Astrocyte (in vitro differentiated cells and primary cell): ENCODE results near the gene MED12L. TPM values are rescaled to one million over a fixed set of nuclear protein-coding genes. Genes with fewer than 3 reads are reported as not detected.

Experiments used
- DNase-seq: peaks from one replicate; pipeline ENCODE4 v3.0.0-alpha.2; 2010; ENCODE audit warnings: low read depth
- FAIRE-seq: peaks from 2 replicates; lab custom pipeline; 2011; peaks lifted over from hg19 to GRCh38; lab: Jason Lieb, UNC
- H2AFZ ChIP-seq: 2 replicates; pipeline ENCODE4 v1.6.0; 2012; ENCODE audit warnings: low read depth, low read length, inconsistent platforms
- H3K27ac ChIP-seq: 2 replicates; pipeline ENCODE4 v1.5.1; 2011; ENCODE audit warnings: low read depth, low read length, inconsistent platforms
- H3K27me3 ChIP-seq: 2 replicates; pipeline ENCODE4 v1.6.0; 2011; ENCODE audit warnings: low read length, inconsistent platforms; ENCODE audit not compliant: insufficient read depth
- H3K36me3 ChIP-seq: 2 replicates; pipeline ENCODE4 v1.5.1; 2011; ENCODE audit warnings: low read length, inconsistent platforms; ENCODE audit not compliant: insufficient read depth
- H3K4me1 ChIP-seq: 2 replicates; pipeline ENCODE4 v1.5.1; 2011; ENCODE audit warnings: low read length, inconsistent platforms; ENCODE audit not compliant: insufficient read depth
- H3K4me2 ChIP-seq: 2 replicates; pipeline ENCODE4 v1.6.0; 2012; ENCODE audit warnings: low read length, inconsistent platforms
- H3K4me3 ChIP-seq: 2 replicates; pipeline ENCODE4 v1.5.1; 2011; ENCODE audit warnings: low read depth, mild to moderate bottlenecking, low read length, inconsistent platforms; ENCODE audit not compliant: insufficient read depth
- H3K79me2 ChIP-seq: 2 replicates; pipeline ENCODE4 v1.6.0; 2012; ENCODE audit warnings: mild to moderate bottlenecking, low read length, inconsistent platforms; ENCODE audit not compliant: insufficient read depth
- H3K9ac ChIP-seq: 2 replicates; pipeline ENCODE4 v1.6.0; 2012; ENCODE audit warnings: mild to moderate bottlenecking, low read length, inconsistent platforms
- H3K9me3 ChIP-seq: 2 replicates; pipeline ENCODE4 v1.5.1; 2012; ENCODE audit warnings: low read depth, mild to moderate bottlenecking, low read length, inconsistent platforms; ENCODE audit not compliant: insufficient read depth
- H4K20me1 ChIP-seq: 2 replicates; pipeline ENCODE4 v1.6.0; 2012; ENCODE audit warnings: low read length, inconsistent platforms; ENCODE audit not compliant: insufficient read depth
- H3K27ac Mint-ChIP-seq: one replicate; pipeline ENCODE4 v1.8.0; 2021; ENCODE audit warnings: mild to moderate bottlenecking, mixed read lengths; ENCODE audit not compliant: unreplicated experiment
- H3K27me3 Mint-ChIP-seq: one replicate; pipeline ENCODE4 v1.8.0; 2021; ENCODE audit warnings: low read depth, mixed read lengths; ENCODE audit not compliant: unreplicated experiment
- H3K36me3 Mint-ChIP-seq: one replicate; pipeline ENCODE4 v1.8.0; 2021; ENCODE audit warnings: low read depth, mixed read lengths; ENCODE audit not compliant: unreplicated experiment
- H3K4me1 Mint-ChIP-seq: one replicate; pipeline ENCODE4 v1.8.0; 2021; ENCODE audit warnings: low read depth, mixed read lengths; ENCODE audit not compliant: unreplicated experiment
- H3K4me3 Mint-ChIP-seq: one replicate; pipeline ENCODE4 v1.8.0; 2021; ENCODE audit warnings: mild to moderate bottlenecking, moderate library complexity, mixed read lengths; ENCODE audit not compliant: unreplicated experiment
- H3K9me3 Mint-ChIP-seq: one replicate; pipeline ENCODE4 v1.8.0; 2021; ENCODE audit warnings: mild to moderate bottlenecking, mixed read lengths; ENCODE audit not compliant: unreplicated experiment
- EZH2 ChIP-seq: IDR thresholded peaks from 2 replicates; pipeline ENCODE4 v1.6.1; 2012; ENCODE audit warnings: mild to moderate bottlenecking, low read length, inconsistent platforms; ENCODE audit not compliant: insufficient read depth
- total RNA-seq: library from RNA; stranded (reverse); gene quantifications from 2 replicates; pipeline ENCODE4 v1.2.1, GENCODE V29; 2021
- TF ChIP-seq, protein P1 (sequence below): IDR thresholded peaks from 2 replicates; pipeline ENCODE4 v1.5.1; 2011; ENCODE audit warnings: low read depth, mild to moderate bottlenecking, inconsistent platforms, low read length, moderate library complexity; ENCODE audit not compliant: insufficient read depth

MED12L gene
- total RNA-seq, 1 donor from 2014 or later, result 8.2 TPM

DNA sequence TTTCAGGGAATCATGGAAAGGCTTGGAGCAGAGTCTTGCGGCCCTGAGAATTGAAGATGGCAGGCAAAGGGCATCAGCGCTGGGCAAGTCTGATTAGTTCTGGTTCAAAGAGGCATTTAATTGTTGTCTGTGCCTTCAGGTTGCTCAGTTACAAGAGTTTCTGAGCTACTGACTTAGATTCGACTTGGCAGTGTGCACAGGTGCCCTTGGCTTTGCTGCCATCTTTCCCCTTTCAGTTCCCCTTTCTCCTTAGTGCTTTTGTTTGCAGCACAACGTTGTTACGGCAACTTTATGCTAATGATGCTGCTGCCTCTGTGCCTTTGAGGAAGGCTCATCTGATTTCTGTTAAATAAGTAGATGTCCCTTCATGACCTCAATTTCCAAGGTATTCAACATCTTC is 180.4 kb downstream of the MED12L start:
- TF ChIP-seq EZH2, result no peak
- TF ChIP-seq, protein P1, sequence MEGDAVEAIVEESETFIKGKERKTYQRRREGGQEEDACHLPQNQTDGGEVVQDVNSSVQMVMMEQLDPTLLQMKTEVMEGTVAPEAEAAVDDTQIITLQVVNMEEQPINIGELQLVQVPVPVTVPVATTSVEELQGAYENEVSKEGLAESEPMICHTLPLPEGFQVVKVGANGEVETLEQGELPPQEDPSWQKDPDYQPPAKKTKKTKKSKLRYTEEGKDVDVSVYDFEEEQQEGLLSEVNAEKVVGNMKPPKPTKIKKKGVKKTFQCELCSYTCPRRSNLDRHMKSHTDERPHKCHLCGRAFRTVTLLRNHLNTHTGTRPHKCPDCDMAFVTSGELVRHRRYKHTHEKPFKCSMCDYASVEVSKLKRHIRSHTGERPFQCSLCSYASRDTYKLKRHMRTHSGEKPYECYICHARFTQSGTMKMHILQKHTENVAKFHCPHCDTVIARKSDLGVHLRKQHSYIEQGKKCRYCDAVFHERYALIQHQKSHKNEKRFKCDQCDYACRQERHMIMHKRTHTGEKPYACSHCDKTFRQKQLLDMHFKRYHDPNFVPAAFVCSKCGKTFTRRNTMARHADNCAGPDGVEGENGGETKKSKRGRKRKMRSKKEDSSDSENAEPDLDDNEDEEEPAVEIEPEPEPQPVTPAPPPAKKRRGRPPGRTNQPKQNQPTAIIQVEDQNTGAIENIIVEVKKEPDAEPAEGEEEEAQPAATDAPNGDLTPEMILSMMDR, result no peak
- Histone ChIP-seq H3K9ac (no peak overlapping the region), H3K4me2 (no peak overlapping the region), H2AFZ (no peak overlapping the region), H3K4me3 (no peak overlapping the region), H3K9me3 (no peaks in the 10 kb centered on the region), H3K4me1 (no peaks in the 10 kb centered on the region), H4K20me1 (no peaks in the 10 kb centered on the region), H3K79me2 (no peaks in the 10 kb centered on the region), H3K36me3 (no peaks in the 10 kb centered on the region), H3K27me3 (no peaks in the 10 kb centered on the region), H3K27ac (no peak overlapping the region)
- no peaks in the 10 kb centered on the region for H3K9me3 Mint-ChIP-seq
- no peak for DNase-seq
- no peak overlapping the region for H3K27ac Mint-ChIP-seq
- peaks cover 11% of the 10 kb centered on the region for H3K4me1 Mint-ChIP-seq
- FAIRE-seq, result no peak
- no peaks in the 10 kb centered on the region for H3K27me3 Mint-ChIP-seq
- H3K4me3 Mint-ChIP-seq, result no peak overlapping the region
- no peaks in the 10 kb centered on the region for H3K36me3 Mint-ChIP-seq

DNA sequence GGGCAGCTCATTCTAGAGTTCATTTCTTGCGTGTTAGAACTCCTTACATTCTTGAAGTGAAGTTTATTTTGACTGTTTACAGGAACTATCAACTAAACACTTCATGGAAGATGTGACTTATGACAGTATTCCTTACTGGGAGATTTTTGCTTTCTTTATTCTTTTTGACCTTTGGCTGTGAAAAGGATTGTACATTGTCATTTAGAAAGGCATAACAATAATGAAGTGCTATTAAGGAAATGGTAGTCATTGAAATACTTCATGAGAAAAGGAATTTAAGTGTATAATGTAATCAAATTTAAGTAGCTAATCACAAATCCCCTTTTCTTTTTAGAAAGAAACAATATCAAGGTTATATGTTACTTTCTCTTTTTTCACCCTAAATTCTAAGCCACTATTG is 181.6 kb downstream of the MED12L start:
- DNase-seq (no peak), FAIRE-seq (no peak)
- Histone ChIP-seq H4K20me1 (no peaks in the 10 kb centered on the region), H3K9ac (no peak overlapping the region), H3K79me2 (no peaks in the 10 kb centered on the region), H3K27ac (no peak overlapping the region), H3K36me3 (no peaks in the 10 kb centered on the region), H3K9me3 (no peaks in the 10 kb centered on the region), H3K27me3 (no peaks in the 10 kb centered on the region), H2AFZ (no peak overlapping the region), H3K4me1 (no peaks in the 10 kb centered on the region), H3K4me3 (no peak overlapping the region), H3K4me2 (no peak overlapping the region)
- no peak overlapping the region for H3K27ac Mint-ChIP-seq
- H3K36me3 Mint-ChIP-seq, result no peaks in the 10 kb centered on the region
- TF ChIP-seq EZH2, result no peak
- TF ChIP-seq, protein P1, result no peak
- no peaks in the 10 kb centered on the region for H3K9me3 Mint-ChIP-seq
- H3K27me3 Mint-ChIP-seq, result no peaks in the 10 kb centered on the region
- H3K4me3 Mint-ChIP-seq, result no peak overlapping the region
- H3K4me1 Mint-ChIP-seq, result peaks cover 11% of the 10 kb centered on the region

DNA sequence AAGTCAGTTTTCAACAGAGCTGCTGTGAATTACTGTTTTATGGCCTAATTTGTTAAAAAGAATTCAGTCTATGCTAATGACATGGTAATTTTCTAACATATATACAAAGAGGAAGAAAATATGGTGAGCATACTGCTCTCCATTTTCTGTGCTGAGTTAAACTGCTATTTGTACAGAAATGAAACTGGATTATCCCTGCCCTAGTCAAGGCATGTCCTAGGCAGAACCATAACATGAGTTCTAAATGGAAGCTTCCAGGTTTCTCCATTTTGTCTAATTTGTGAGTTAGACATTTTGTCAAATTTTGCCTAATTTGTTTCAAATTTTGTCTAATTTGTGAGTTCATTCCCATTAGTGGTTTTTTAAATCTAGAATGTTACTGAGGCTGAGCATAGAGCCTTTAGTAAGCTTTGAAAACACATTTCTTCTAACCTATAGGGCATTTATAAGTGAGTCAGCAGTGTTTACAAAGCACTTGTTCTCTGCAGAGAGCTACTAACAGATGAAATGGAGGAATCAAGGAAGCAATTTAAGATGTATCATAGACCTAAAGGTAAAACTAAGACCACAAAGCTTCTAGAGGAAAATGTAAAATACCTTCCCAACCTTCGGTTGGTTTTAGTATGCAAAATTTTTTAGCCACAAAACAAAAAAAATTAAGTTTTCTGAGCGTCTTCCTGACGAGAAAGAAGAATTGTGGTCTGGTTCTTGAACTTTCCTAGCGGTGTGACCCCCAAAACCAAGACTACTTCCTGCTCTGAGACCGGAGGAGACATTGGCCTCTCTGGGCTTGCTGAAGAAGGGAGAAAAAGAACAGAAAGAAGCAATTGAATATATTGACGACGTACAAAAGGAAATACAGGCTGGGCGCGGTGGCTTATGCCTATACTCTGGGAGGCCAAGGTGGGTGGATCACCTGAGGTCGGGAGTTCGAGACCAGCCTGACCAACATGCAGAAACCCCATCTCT is 183.1 kb downstream of the MED12L start:
- no peaks in the 10 kb centered on the region for H3K9me3 Mint-ChIP-seq
- Histone ChIP-seq H3K4me1 (no peaks in the 10 kb centered on the region), H3K36me3 (no peaks in the 10 kb centered on the region), H3K27me3 (no peaks in the 10 kb centered on the region), H4K20me1 (no peaks in the 10 kb centered on the region), H3K79me2 (no peaks in the 10 kb centered on the region), H3K4me2 (no peak overlapping the region), H3K27ac (no peak overlapping the region), H3K4me3 (no peak overlapping the region), H3K9ac (no peak overlapping the region), H3K9me3 (no peaks in the 10 kb centered on the region), H2AFZ (no peak overlapping the region)
- no peak overlapping the region for H3K4me3 Mint-ChIP-seq
- DNase-seq, result no peak
- no peaks in the 10 kb centered on the region for H3K27me3 Mint-ChIP-seq
- no peak for FAIRE-seq
- H3K27ac Mint-ChIP-seq, result no peak overlapping the region
- H3K36me3 Mint-ChIP-seq, result no peaks in the 10 kb centered on the region
- peaks cover 13% of the 10 kb centered on the region for H3K4me1 Mint-ChIP-seq
- TF ChIP-seq, protein P1, result no peak
- no peak for TF ChIP-seq EZH2
